CD4-positive, alpha-beta T cell (primary cell): ENCODE data around the gene AP3B2. TPM values are rescaled to one million over a fixed set of nuclear protein-coding genes. Genes with fewer than 3 reads are reported as not detected.

Experiments
- ATAC-seq: fragments of 200-7000 bp; cut with Tn5 transposase; one replicate; pipeline ENCODE4 v1.10.0; 2022; ENCODE audit warnings: mild to moderate bottlenecking; ENCODE audit not compliant: poor library complexity
- CTCF ChIA-PET: fragments of 350-600 bp; sonication (Branson Sonifier 250); formaldehyde crosslinking; loops from one replicate; lab custom pipeline; 2021; ENCODE audit warnings: antibody characterized with exemption, inconsistent platforms; lab: Charles Lee
- POLR2A ChIA-PET: fragments of 350-600 bp; sonication (Branson Sonifier 250); formaldehyde crosslinking; loops from one replicate; lab custom pipeline; 2021; ENCODE audit warnings: antibody characterized with exemption, inconsistent platforms; lab: Charles Lee
- DNase-seq, 14 experiments: peaks; one replicate each; pipeline ENCODE4 v3.0.0-alpha.2; 2013 to 2020; ENCODE audit warnings: mixed read lengths in 2 of 14
- H3K27ac ChIP-seq, 2 donors: one replicate each; pipeline versions ENCODE4 v1.5.1 to v1.7.0; 2013; ENCODE audit warnings: low read length in 2 of 2, low read depth in 1 of 2, mild to moderate bottlenecking in 1 of 2
- H3K27me3 ChIP-seq, 2 experiments: 1 replicate in 1 of 2; 2 replicates in 1 of 2; pipeline versions ENCODE4 v1.6.1 to v1.7.0; 2013; ENCODE audit warnings: low read length in 2 of 2, control low read depth in 1 of 2, mild to moderate bottlenecking in 1 of 2, moderate library complexity in 1 of 2; ENCODE audit not compliant: insufficient read depth in 2 of 2, control insufficient read depth in 1 of 2
- H3K36me3 ChIP-seq: one replicate; pipeline ENCODE4 v1.6.1; 2013; ENCODE audit warnings: low read length, control low read depth; ENCODE audit not compliant: insufficient read depth
- H3K4me1 ChIP-seq: one replicate; pipeline ENCODE4 v1.6.1; 2013; ENCODE audit warnings: low read length, control low read depth; ENCODE audit not compliant: insufficient read depth
- H3K4me3 ChIP-seq: one replicate; pipeline ENCODE4 v1.5.1; 2013; ENCODE audit warnings: mild to moderate bottlenecking, low read length, moderate library complexity
- H3K9me3 ChIP-seq, 2 experiments: 1 replicate in 1 of 2; 2 replicates in 1 of 2; pipeline versions ENCODE4 v1.6.1 to v1.7.0; 2013; ENCODE audit warnings: low read length in 2 of 2, mild to moderate bottlenecking in 2 of 2, control low read depth in 1 of 2, moderate library complexity in 1 of 2; ENCODE audit not compliant: control insufficient read depth in 1 of 2, insufficient read depth in 1 of 2
- H3K27ac Mint-ChIP-seq: one replicate; pipeline ENCODE4 v1.8.0; 2020; ENCODE audit warnings: mixed read lengths
- H3K27me3 Mint-ChIP-seq: one replicate; pipeline ENCODE4 v1.8.0; 2021; ENCODE audit warnings: mixed read lengths
- H3K36me3 Mint-ChIP-seq: one replicate; pipeline ENCODE4 v1.8.0; 2021; ENCODE audit warnings: low read depth, mixed read lengths
- H3K4me1 Mint-ChIP-seq: one replicate; pipeline ENCODE4 v1.8.0; 2021; ENCODE audit warnings: low read depth, mixed read lengths
- H3K4me3 Mint-ChIP-seq: one replicate; pipeline ENCODE4 v1.8.0; 2020; ENCODE audit warnings: mild to moderate bottlenecking, mixed read lengths
- H3K9me3 Mint-ChIP-seq: one replicate; pipeline ENCODE4 v1.8.0; 2020; ENCODE audit warnings: mixed read lengths
- CTCF ChIP-seq: fragments of 200-600 bp; IDR thresholded peaks from one replicate; pipeline ENCODE4 v1.8.0; 2022; ENCODE audit warnings: antibody characterized with exemption, mild to moderate bottlenecking
- intact Hi-C, 2 experiments: fragments of 100-400 bp; cut with DNase I in 1 of 2; cut with micrococcal nuclease in 1 of 2; formaldehyde crosslinking; loops; one replicate each; pipeline versions ENCODE4 v1.15.1 to v1.9.0; 2023 to 2025; cut with DNase I, micrococcal nuclease
- total RNA-seq, 174 experiments: library from RNA in 2 of 174; stranded (reverse) in 2 of 174; gene quantifications; one replicate each; pipeline ENCODE4 v1.2.3 and lab custom pipeline; 2021 to 2026

AP3B2 gene
- total RNA-seq, 2 experiments from 2014 or later = 0.25 to 0.98 TPM

- H3K27me3 ChIP-seq = peaks cover 0 to 5% of the 10 kb centered on the region in 2 experiments
- no peak overlapping the region for H3K4me3 Mint-ChIP-seq
- no peak for DNase-seq
- no peak for TF ChIP-seq CTCF
- intact Hi-C loops = no loop called here
- H3K36me3 Mint-ChIP-seq = no peaks in the 10 kb centered on the region
- no peaks in the 10 kb centered on the region for H3K4me1 ChIP-seq
- no peak overlapping the region for H3K4me3 ChIP-seq
- H3K27ac ChIP-seq = no peak overlapping the region
- H3K27ac Mint-ChIP-seq = no peak overlapping the region
- no peaks in the 10 kb centered on the region for H3K36me3 ChIP-seq
- ChIA-PET POLR2A (no interaction called here), CTCF (no interaction called here)
- no peaks in the 10 kb centered on the region for H3K4me1 Mint-ChIP-seq
- ATAC-seq = no peak
- no peaks in the 10 kb centered on the region for H3K9me3 ChIP-seq
- H3K9me3 Mint-ChIP-seq = no peaks in the 10 kb centered on the region
- peaks cover 18% of the 10 kb centered on the region for H3K27me3 Mint-ChIP-seq
These were observed 95.9 kb downstream of the AP3B2 start for GRCh38 chr15:82613747-82614146.

GRCh38 chr15:82611348-82611747, 98.3 kb downstream of the AP3B2 start:
- ATAC-seq = no peak
- peaks cover 14% of the 10 kb centered on the region for H3K27me3 Mint-ChIP-seq
- ChIA-PET CTCF (no interaction called here), POLR2A (no interaction called here)
- no peaks in the 10 kb centered on the region for H3K4me1 ChIP-seq
- H3K27me3 ChIP-seq = no peaks in the 10 kb centered on the region
- no peak overlapping the region for H3K4me3 ChIP-seq
- no peak overlapping the region for H3K27ac Mint-ChIP-seq
- no peaks in the 10 kb centered on the region for H3K9me3 ChIP-seq
- no peaks in the 10 kb centered on the region for H3K4me1 Mint-ChIP-seq
- no peak overlapping the region for H3K27ac ChIP-seq
- H3K36me3 ChIP-seq = no peaks in the 10 kb centered on the region
- TF ChIP-seq CTCF = no peak
- intact Hi-C loops = no loop called here
- no peak overlapping the region for H3K4me3 Mint-ChIP-seq
- H3K36me3 Mint-ChIP-seq = no peaks in the 10 kb centered on the region
- no peak for DNase-seq
- no peaks in the 10 kb centered on the region for H3K9me3 Mint-ChIP-seq

Other genes with a start within 250 kb of the AP3B2 start
- 1,000 to 10,000 TPM; 3,141 to 3,180 TPM for gene RPS17, start 169.4 kb downstream of the AP3B2 start, total RNA-seq
- under 1 TPM; 0.19 to 0.61 TPM for gene CPEB1, start 62.5 kb downstream of the AP3B2 start, total RNA-seq
- gene FSD2, start 96.2 kb upstream of the AP3B2 start, total RNA-seq = not detected
- gene WHAMM, start 99.8 kb upstream of the AP3B2 start, total RNA-seq = 10 to 100 TPM; 86.4 to 87.7 TPM
- gene HOMER2, start 242.8 kb upstream of the AP3B2 start, total RNA-seq = 1 to 10 TPM in 1 of 2 experiments, under 1 TPM in 1; 0.85 to 1.6 TPM